T-helper 1 cell treated with Interleukin-12 subunit alpha and Interleukin-12 subunit beta and Interleukin-4 antibody, amounts not matched to agents 30 μg/mL and 1 μg/mL, for 36 hours (primary cell): ENCODE measurements around the gene ARHGAP8.
"Not testable (repeated sequence)": the region's sequence is repeated elsewhere in the genome, so short reads cannot be mapped to it uniquely, and the experiment has no call there.

Experiments
- H3K27ac Mint-ChIP-seq: one replicate; pipeline ENCODE4 v1.8.0; 2021; ENCODE audit warnings: mild to moderate bottlenecking, mixed read lengths
- H3K27me3 Mint-ChIP-seq: one replicate; pipeline ENCODE4 v1.8.0; 2021; ENCODE audit warnings: low read depth, mixed read lengths
- H3K36me3 Mint-ChIP-seq: one replicate; pipeline ENCODE4 v1.8.0; 2021; ENCODE audit warnings: low read depth, mixed read lengths
- H3K4me1 Mint-ChIP-seq: one replicate; pipeline ENCODE4 v1.8.0; 2021; ENCODE audit warnings: low read depth, mixed read lengths
- H3K4me3 Mint-ChIP-seq: one replicate; pipeline ENCODE4 v1.8.0; 2021; ENCODE audit warnings: mild to moderate bottlenecking, moderate library complexity, mixed read lengths
- H3K9me3 Mint-ChIP-seq: one replicate; pipeline ENCODE4 v1.8.0; 2021; ENCODE audit warnings: mixed read lengths

Gene ARHGAP8

GRCh38 chr22:44846726-44847275 is 94.4 kb downstream of the ARHGAP8 start:
- Mint-ChIP-seq H3K4me1 (no peaks in the 10 kb centered on the region), H3K36me3 (no peaks in the 10 kb centered on the region), H3K9me3 (no peaks in the 10 kb centered on the region), H3K4me3 (no peak overlapping the region), H3K27me3 (no peaks in the 10 kb centered on the region), H3K27ac (no peak overlapping the region)

DNA sequence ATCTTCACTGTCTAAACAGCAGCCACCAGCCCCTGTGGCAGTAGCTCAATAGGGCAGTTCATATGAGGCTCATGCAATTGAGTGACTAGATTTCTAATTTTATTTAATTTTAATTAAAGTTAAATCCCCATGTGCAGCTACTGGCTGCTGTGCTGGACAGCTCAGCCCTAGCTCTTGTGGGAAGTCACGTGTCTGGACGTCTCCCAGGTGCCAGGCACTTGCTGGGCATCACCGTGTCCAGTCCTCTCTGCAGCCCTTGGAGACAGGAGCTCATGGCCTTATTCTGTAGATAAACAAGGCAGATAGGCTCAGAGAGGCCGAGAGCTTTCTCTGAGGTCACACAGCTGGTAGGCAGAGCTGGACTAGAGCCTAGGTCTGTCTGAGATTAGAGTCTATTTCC is 95.0 kb downstream of the ARHGAP8 start:
- no peaks in the 10 kb centered on the region for H3K36me3 Mint-ChIP-seq
- no peak overlapping the region for H3K4me3 Mint-ChIP-seq
- H3K27ac Mint-ChIP-seq = no peak overlapping the region
- H3K4me1 Mint-ChIP-seq = no peaks in the 10 kb centered on the region
- H3K9me3 Mint-ChIP-seq = no peaks in the 10 kb centered on the region
- no peaks in the 10 kb centered on the region for H3K27me3 Mint-ChIP-seq

DNA sequence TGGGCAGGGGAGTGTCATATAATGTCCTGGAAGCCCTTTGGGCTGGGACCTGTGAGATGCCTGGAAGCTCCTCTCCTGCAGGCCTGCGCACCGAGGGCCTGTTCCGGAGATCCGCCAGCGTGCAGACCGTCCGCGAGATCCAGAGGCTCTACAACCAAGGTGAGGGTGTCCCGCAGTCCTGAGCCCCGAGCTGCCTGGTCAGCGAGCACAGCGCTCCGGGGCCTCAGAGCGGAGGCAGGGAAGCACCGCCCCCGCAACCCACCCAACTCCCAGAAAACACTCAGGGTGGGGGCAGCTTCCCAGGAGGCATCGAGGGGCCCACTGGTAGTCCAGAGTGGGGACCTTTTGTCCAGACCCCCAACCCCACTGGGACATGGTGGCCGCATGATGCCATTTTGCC is 95.5 kb downstream of the ARHGAP8 start:
- no peaks in the 10 kb centered on the region for H3K27me3 Mint-ChIP-seq
- no peak overlapping the region for H3K4me3 Mint-ChIP-seq
- peaks cover 1% of the 10 kb centered on the region for H3K4me1 Mint-ChIP-seq

GRCh38 chr22:44848296-44848741 is 95.9 kb downstream of the ARHGAP8 start:
- no peaks in the 10 kb centered on the region for H3K36me3 Mint-ChIP-seq
- H3K27ac Mint-ChIP-seq = no peak overlapping the region
- no peaks in the 10 kb centered on the region for H3K9me3 Mint-ChIP-seq
- peaks cover 1% of the 10 kb centered on the region for H3K4me1 Mint-ChIP-seq
- H3K4me3 Mint-ChIP-seq = no peak overlapping the region
- no peaks in the 10 kb centered on the region for H3K27me3 Mint-ChIP-seq

More for the DNA sequence above, 95.5 kb downstream of the ARHGAP8 start:
- H3K27ac Mint-ChIP-seq = no peak overlapping the region
- no peaks in the 10 kb centered on the region for H3K9me3 Mint-ChIP-seq
- H3K36me3 Mint-ChIP-seq = no peaks in the 10 kb centered on the region

GRCh38 chr22:44848791-44849420 is 96.5 kb downstream of the ARHGAP8 start:
- Mint-ChIP-seq H3K4me3 (no peak overlapping the region), H3K27me3 (no peaks in the 10 kb centered on the region), H3K4me1 (peaks cover 1% of the 10 kb centered on the region), H3K27ac (no peak overlapping the region), H3K9me3 (no peaks in the 10 kb centered on the region), H3K36me3 (no peaks in the 10 kb centered on the region)

- Mint-ChIP-seq H3K27me3 (no peaks in the 10 kb centered on the region), H3K4me3 (no peak overlapping the region), H3K27ac (no peak overlapping the region), H3K4me1 (peaks cover 1% of the 10 kb centered on the region), H3K36me3 (no peaks in the 10 kb centered on the region), H3K9me3 (no peaks in the 10 kb centered on the region)
These were observed 98.6 kb downstream of the ARHGAP8 start for GRCh38 chr22:44850946-44851345.

DNA sequence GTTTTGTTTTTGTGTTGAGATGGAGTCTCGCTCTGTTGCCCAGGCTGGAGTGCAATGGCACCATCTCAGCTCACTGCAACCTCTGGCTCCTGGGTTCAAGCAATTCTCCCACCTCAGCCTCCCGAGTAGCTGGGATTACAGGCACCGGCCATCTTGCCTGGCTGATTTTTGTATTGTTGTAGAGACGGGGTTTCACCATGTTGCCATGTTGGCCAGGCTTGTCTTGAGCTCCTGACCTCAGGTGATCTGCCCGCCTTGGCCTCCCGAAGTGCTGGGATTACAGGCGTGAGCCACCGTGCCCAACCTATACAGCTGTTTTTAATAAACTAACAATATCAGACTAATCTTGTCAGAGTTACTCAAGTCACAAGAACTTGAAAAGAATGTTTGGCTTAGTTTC is 102.3 kb downstream of the ARHGAP8 start:
- H3K27me3 Mint-ChIP-seq, H3K4me1 Mint-ChIP-seq, H3K27ac Mint-ChIP-seq, H3K9me3 Mint-ChIP-seq, H3K4me3 Mint-ChIP-seq, H3K36me3 Mint-ChIP-seq: not testable (repeated sequence)

DNA sequence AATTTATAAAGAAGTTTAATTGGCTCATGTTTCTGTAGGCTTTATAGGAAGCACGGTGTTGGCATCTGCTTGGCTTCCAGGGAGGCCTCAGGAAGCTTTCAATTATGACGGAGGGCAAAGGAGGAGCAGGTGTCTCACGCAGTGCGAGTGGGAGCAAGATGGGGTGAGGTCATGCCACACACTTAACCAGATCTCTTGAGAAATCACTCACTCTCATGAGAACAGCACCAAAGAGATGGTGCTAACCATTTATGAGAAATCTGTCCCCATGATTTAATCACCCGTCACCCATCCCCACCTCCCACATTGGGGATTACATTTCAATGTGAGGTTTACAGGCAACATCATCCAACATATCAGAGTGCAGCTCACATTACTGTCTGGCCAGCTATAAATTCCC is 103.5 kb downstream of the ARHGAP8 start:
- H3K27ac Mint-ChIP-seq = no peak overlapping the region

GRCh38 chr22:44858819-44859218 is 106.4 kb downstream of the ARHGAP8 start:
- H3K27me3 Mint-ChIP-seq, H3K4me1 Mint-ChIP-seq, H3K4me3 Mint-ChIP-seq, H3K36me3 Mint-ChIP-seq, H3K9me3 Mint-ChIP-seq, H3K27ac Mint-ChIP-seq: not testable (repeated sequence)

More for the DNA sequence above, 103.5 kb downstream of the ARHGAP8 start:
- Mint-ChIP-seq H3K36me3 (no peaks in the 10 kb centered on the region), H3K4me1 (peaks cover 1% of the 10 kb centered on the region), H3K4me3 (no peak overlapping the region), H3K9me3 (no peaks in the 10 kb centered on the region), H3K27me3 (no peaks in the 10 kb centered on the region)

DNA sequence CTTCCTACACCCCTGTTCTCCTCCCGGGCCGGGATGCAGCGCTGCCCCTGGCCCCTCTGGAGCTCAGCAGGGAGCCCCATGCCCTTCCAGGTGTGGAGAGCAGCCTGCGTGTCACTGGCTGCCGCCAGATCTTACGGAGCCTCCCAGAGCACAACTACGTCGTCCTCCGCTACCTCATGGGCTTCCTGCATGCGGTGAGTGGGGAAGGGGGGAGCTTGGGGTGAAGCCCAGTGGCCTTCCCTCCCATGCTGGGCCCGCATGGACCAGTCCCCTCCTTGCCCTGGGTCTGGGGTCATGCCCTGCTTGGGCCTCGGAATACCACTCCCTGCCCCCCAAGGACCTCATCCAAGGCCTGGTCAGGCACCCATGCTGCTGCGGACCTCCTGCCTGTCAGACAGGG is 107.3 kb downstream of the ARHGAP8 start:
- Mint-ChIP-seq H3K4me3 (no peak overlapping the region), H3K4me1 (no peaks in the 10 kb centered on the region), H3K27me3 (no peaks in the 10 kb centered on the region), H3K36me3 (no peaks in the 10 kb centered on the region), H3K9me3 (no peaks in the 10 kb centered on the region), H3K27ac (no peak overlapping the region)

GRCh38 chr22:44860311-44860710 is 107.9 kb downstream of the ARHGAP8 start:
- no peaks in the 10 kb centered on the region for H3K27me3 Mint-ChIP-seq
- no peaks in the 10 kb centered on the region for H3K36me3 Mint-ChIP-seq
- H3K4me3 Mint-ChIP-seq = no peak overlapping the region
- H3K27ac Mint-ChIP-seq = no peak overlapping the region
- H3K9me3 Mint-ChIP-seq = no peaks in the 10 kb centered on the region
- H3K4me1 Mint-ChIP-seq = no peaks in the 10 kb centered on the region

GRCh38 chr22:44861245-44861644 is 108.9 kb downstream of the ARHGAP8 start:
- H3K27me3 Mint-ChIP-seq = no peaks in the 10 kb centered on the region
- H3K9me3 Mint-ChIP-seq = no peaks in the 10 kb centered on the region
- H3K27ac Mint-ChIP-seq = no peak overlapping the region
- H3K36me3 Mint-ChIP-seq = no peaks in the 10 kb centered on the region
- no peak overlapping the region for H3K4me3 Mint-ChIP-seq
- H3K4me1 Mint-ChIP-seq = no peaks in the 10 kb centered on the region

DNA sequence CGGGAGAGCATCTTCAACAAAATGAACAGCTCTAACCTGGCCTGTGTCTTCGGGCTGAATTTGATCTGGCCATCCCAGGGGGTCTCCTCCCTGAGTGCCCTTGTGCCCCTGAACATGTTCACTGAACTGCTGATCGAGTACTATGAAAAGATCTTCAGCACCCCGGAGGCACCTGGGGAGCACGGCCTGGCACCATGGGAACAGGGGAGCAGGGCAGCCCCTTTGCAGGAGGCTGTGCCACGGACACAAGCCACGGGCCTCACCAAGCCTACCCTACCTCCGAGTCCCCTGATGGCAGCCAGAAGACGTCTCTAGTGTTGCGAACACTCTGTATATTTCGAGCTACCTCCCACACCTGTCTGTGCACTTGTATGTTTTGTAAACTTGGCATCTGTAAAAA is 109.9 kb downstream of the ARHGAP8 start:
- Mint-ChIP-seq H3K27ac (no peak overlapping the region), H3K4me3 (no peak overlapping the region), H3K9me3 (no peaks in the 10 kb centered on the region), H3K27me3 (no peaks in the 10 kb centered on the region), H3K36me3 (no peaks in the 10 kb centered on the region), H3K4me1 (no peaks in the 10 kb centered on the region)

DNA sequence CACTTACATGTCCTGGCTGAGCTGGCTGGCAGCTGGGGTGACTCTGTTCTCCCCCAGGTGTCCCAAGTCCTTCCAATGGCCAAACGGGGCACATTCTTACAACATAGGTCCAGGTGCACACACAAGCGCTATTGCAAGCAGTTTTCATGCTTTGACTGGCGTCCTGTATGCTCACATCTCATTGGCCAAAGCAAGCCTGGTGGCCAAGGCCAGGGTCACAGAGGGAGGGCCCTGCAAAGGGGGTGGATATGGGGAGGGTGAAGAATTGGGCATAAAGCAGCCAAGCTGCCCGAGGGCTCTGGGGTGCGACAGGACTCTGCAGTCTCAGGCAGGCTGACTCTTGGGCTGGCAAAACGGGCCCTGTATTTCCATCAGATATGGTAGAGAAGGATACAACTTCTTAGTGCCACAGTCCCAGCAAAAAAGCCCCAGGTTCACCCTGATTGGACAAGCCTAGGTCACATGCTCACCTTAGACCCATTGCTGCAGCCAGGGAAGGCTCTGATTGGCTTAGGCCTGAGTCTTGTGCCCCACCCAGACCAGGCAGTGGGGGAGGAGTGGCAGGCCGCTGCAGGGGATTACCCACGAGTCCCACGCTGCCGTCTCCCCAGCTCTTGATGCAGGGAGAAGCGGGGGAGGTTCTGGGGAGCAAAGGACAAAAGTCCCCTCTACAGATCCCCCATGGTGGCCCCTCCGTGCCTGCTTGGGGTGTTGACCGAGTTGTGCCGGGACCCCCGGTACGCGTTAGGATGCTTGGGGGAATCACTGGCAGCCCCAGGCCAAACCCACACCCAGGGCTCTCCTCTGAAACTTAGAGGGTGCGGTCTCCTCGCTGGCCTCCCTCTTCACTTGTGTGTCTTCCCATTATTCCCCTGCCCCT is 110.8 kb downstream of the ARHGAP8 start:
- Mint-ChIP-seq H3K4me1 (no peaks in the 10 kb centered on the region), H3K4me3 (no peak overlapping the region), H3K36me3 (no peaks in the 10 kb centered on the region), H3K9me3 (no peaks in the 10 kb centered on the region), H3K27me3 (no peaks in the 10 kb centered on the region), H3K27ac (no peak overlapping the region)
